Sigmoid colon (tissue), 4 donors: ENCODE data around the gene TM4SF18.

Experiments
- CTCF ChIP-seq, 4 experiments: fragments of 450-650 bp in 3 of 4; fragments of 200-600 bp in 1 of 4; IDR thresholded peaks; one replicate each; pipeline ENCODE4 v1.5.1; 2016 to 2019; ENCODE audit warnings: antibody characterized with exemption in 4 of 4, mild to moderate bottlenecking in 3 of 4, moderate library complexity in 2 of 4
- EP300 ChIP-seq, 4 donors: sonication (generic); formaldehyde crosslinking; IDR thresholded peaks; one replicate each; pipeline ENCODE4 v1.6.1; 2017; ENCODE audit warnings: antibody characterized with exemption in 4 of 4

DNA sequence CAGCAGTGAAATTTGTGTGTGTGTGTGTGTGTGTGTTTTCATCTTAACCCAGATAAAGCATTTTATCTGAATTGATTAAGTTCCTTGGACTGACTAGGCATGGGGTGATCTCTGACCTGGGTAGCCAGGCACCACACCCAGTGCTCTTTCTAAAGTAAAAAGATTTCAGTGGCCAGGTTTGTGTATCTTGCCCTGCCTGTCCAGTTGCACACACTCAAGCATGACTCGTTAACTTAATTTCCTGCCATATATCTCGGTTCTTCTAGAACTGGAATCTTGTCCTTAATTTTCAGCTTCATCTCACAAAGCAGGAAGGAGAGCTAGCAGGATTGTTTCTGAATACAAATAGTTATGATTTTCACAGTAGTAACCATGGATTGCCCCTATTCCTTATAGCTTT lies 17.0 kb downstream of the TM4SF18 start:
- TF ChIP-seq EP300 (IDR thresholded peaks at IDR 0.05) (no peak), CTCF (IDR thresholded peaks at IDR 0.05) (no peak)
